Erythroblast (primary cell): ENCODE data around the gene CYB5RL.

Experiments used
- DNase-seq, 2 experiments: peaks; one replicate each; lab custom pipeline; 2025; lab: John Stamatoyannopoulos, UW
- GATA1 ChIP-seq: IDR thresholded peaks from 2 replicates; pipeline ENCODE4 v1.6.1; 2011; ENCODE audit warnings: low read depth, mild to moderate bottlenecking, control low read depth, low read length, moderate library complexity
- POLR2A ChIP-seq: IDR thresholded peaks from 2 replicates; pipeline ENCODE4 v1.6.1; 2011; ENCODE audit warnings: mild to moderate bottlenecking, low read length

The CYB5RL gene

GRCh38 chr1:54188291-54188690, 11.5 kb downstream of the CYB5RL start:
- no peak for DNase-seq
- TF ChIP-seq GATA1 (no peak), POLR2A (no peak)

- DNase-seq = no peak
- no peak for TF ChIP-seq GATA1
Observed at GRCh38 chr1:54186056-54186455, 13.8 kb downstream of the CYB5RL start.

- TF ChIP-seq GATA1 (no peak), POLR2A (no peak)
- no peak for DNase-seq
Observed at GRCh38 chr1:54180701-54181360, 19.0 kb downstream of the CYB5RL start.

DNA sequence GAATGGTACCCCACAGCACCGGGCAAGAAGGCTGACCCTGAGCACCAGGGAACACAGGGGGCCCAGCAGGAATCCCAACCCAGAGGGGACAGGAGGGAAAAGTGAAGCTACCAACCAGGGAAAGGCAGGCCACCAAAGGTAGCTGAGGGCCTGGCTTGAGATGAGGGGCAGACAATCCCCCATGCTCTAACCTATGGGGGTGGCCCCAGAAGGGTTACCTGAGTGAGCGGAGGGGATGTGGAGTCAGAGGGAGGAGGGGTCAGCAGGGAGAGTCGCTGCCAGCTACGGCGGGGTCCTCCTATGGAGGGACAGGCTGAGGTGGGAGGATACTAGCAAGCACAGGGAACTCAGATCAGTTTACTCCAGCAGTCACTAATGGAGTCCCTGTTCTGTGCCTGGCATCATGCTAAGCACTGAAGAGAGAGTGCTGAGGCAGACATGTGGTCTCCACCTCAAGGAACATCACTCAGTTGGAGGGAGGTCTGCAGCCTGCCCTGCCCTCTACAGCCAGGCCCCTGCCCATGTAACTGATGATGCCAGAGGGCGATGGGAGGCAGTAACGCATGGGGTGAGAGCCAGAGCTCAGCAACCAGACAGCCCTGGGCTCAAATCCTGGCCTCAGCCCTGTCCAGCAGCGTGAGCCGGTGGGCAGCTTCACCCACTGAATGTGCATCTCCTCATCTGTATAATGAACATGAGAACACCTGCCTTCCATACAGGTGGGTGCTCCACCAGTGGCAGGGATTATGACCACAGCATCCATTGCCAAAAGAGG, 21.3 kb downstream of the CYB5RL start:
- no peak for TF ChIP-seq POLR2A
- DNase-seq = no peak

- TF ChIP-seq GATA1 = no peak
- TF ChIP-seq POLR2A = no peak
Observed at GRCh38 chr1:54177726-54178125, 22.1 kb downstream of the CYB5RL start.

GRCh38 chr1:54176621-54177327, 23.1 kb downstream of the CYB5RL start:
- no peak for DNase-seq
- TF ChIP-seq GATA1 (no peak), POLR2A (no peak)

More at GRCh38 chr1:54177726-54178125, 22.1 kb downstream of the CYB5RL start:
- no peak for DNase-seq

DNA sequence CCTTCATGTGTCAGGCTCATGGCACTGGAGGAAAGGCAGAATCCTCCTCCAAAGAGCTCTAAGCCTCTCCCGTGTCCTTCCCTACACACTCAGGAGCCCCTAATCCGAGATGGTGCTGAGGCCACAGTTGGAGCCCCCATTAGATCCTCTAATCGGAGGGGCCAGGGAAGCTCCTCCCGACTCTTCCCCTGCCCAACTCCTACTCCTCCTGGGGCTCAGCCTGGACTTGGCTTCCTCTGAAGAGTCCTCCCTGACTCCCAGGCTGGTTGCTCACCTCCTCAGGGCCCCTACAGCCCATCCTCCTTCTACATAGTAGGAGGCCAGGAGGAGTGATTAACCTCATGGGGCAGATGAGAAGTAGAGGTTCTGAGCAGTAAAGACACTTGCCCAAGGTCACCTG, 25.7 kb downstream of the CYB5RL start:
- no peak for DNase-seq
- no peak for TF ChIP-seq GATA1
- TF ChIP-seq POLR2A = no peak

DNA sequence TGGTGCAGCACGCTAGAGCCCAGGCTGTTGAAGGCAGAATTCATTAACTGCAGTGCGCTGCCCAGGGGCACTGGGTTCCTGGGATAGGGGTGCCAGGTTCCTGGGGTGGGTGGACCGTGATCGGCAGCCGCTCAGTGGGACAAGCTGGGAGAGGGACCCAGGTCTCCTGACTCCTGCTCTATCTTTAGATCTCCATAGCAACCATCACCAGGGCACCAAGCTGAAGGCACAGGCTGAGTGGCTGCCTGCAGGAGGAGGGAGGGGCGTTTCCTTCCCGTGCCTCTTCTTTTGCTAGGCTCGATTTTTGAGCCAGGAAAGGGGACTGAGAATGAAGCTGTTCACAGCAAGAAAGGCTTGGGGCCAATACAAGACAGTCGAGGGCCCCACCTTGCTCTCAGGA, 26.1 kb downstream of the CYB5RL start:
- no peak for TF ChIP-seq POLR2A
- TF ChIP-seq GATA1 = no peak
- no peak for DNase-seq

GRCh38 chr1:54172614-54173599, 26.9 kb downstream of the CYB5RL start:
- no peak for DNase-seq
- TF ChIP-seq GATA1 = no peak
- TF ChIP-seq POLR2A = no peak

DNA sequence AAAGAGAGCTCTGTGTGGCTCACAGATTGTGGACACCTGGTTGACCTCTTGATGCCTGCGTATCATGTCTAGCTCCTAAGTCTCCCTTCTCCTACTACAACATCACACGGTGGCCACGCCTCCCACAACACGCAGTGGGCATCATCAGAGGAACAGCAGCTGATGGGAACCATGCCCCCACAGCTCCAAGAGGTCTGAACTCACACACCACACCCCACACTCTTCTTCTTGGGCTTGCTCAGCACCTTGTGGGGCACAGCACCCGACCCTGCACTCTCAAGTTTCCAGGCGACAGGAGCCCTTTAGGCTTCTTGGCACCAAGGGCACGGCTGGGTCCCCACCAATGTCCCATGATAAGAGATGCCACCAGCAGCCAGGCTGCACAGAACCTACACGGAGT, 28.2 kb downstream of the CYB5RL start:
- DNase-seq = no peak
- no peak for TF ChIP-seq POLR2A
- TF ChIP-seq GATA1 = no peak

GRCh38 chr1:54171016-54171415, 28.8 kb downstream of the CYB5RL start:
- no peak for DNase-seq

GRCh38 chr1:54169068-54169467, 30.8 kb downstream of the CYB5RL start:
- TF ChIP-seq POLR2A (no peak), GATA1 (no peak)
- DNase-seq = no peak

More at GRCh38 chr1:54171016-54171415, 28.8 kb downstream of the CYB5RL start:
- TF ChIP-seq GATA1 (no peak), POLR2A (no peak)

- TF ChIP-seq POLR2A (no peak), GATA1 (no peak)
- DNase-seq = no peak
Observed at GRCh38 chr1:54168206-54168965, 31.4 kb downstream of the CYB5RL start.
